ENCODE measurements around the gene CCDC178.
"Not testable (repeated sequence)": the region's sequence is repeated elsewhere in the genome, so short reads cannot be mapped to it uniquely, and the experiment has no call there.

Gene CCDC178

GRCh38 chr18:33440060-33441043, at the start of gene CCDC178:
Gene CCDC178 (minus strand): TSS chr18:33440721. CDS start chr18:33412088, 28,633 bp downstream.
- DNase-seq: peak; percentile 52

- DNase-seq: no peak
Observed at GRCh38 chr18:33483908-33484307, 43.4 kb upstream of the CCDC178 start.

GRCh38 chr18:33472509-33472908, 32.0 kb upstream of the CCDC178 start:
- DNase-seq: no peak

- DNase-seq: no peak
Observed at GRCh38 chr18:33470216-33470615, 29.7 kb upstream of the CCDC178 start.

GRCh38 chr18:33469699-33470098, 29.2 kb upstream of the CCDC178 start:
- peak; percentile 21 for DNase-seq

- DNase-seq: no peak
Observed at GRCh38 chr18:33467531-33467930, 27.0 kb upstream of the CCDC178 start.

GRCh38 chr18:33466822-33467221, 26.3 kb upstream of the CCDC178 start:
- no peak for DNase-seq

- no peak for DNase-seq
Observed at GRCh38 chr18:33460681-33461080, 20.2 kb upstream of the CCDC178 start.

GRCh38 chr18:33459612-33460011, 19.1 kb upstream of the CCDC178 start:
- DNase-seq: no peak

GRCh38 chr18:33446604-33447003, 6.1 kb upstream of the CCDC178 start:
- no peak for DNase-seq

GRCh38 chr18:33444709-33445108, 4.2 kb upstream of the CCDC178 start:
- no peak for DNase-seq

- no peak for DNase-seq
Observed at GRCh38 chr18:33432857-33433256, 7.7 kb downstream of the CCDC178 start.

GRCh38 chr18:33427549-33427948, 13.0 kb downstream of the CCDC178 start:
- no peak for DNase-seq

- no peak for DNase-seq
Observed at GRCh38 chr18:33424266-33424946, 16.1 kb downstream of the CCDC178 start.

- no peak for DNase-seq
Observed at GRCh38 chr18:33421225-33421624, 19.3 kb downstream of the CCDC178 start.

GRCh38 chr18:33404244-33404873, 36.2 kb downstream of the CCDC178 start:
- DNase-seq: peak; percentile 10

GRCh38 chr18:33398939-33399338, 41.6 kb downstream of the CCDC178 start:
- DNase-seq: not testable (repeated sequence)

GRCh38 chr18:33375829-33376228, 64.7 kb downstream of the CCDC178 start:
- DNase-seq: peak; percentile 3

GRCh38 chr18:33372442-33372841, 68.1 kb downstream of the CCDC178 start:
- DNase-seq: peak; percentile 1

GRCh38 chr18:33369711-33370449, 70.6 kb downstream of the CCDC178 start:
- DNase-seq: no peak

- no peak for DNase-seq
Observed at GRCh38 chr18:33356735-33357134, 83.8 kb downstream of the CCDC178 start.

- DNase-seq: no peak
Observed at GRCh38 chr18:33355756-33356155, 84.8 kb downstream of the CCDC178 start.

GRCh38 chr18:33355263-33355662, 85.3 kb downstream of the CCDC178 start:
- DNase-seq: no peak
